Heart right ventricle (tissue), 16 donors: ENCODE data around the gene BCO2. TPM values are rescaled to one million over a fixed set of nuclear protein-coding genes. Genes with fewer than 3 reads are reported as not detected.
A peak's percentile ranks its signal among the peaks of the same experiment; 100 is the strongest.

Experiments
- ATAC-seq, 8 donors: fragments of 200-7000 bp; cut with Tn5 transposase; one replicate each; pipeline ENCODE4 v1.9.1; 2020; ENCODE audit warnings: mild to moderate bottlenecking in 8 of 8, moderate library complexity in 8 of 8, moderate number of reproducible peaks in 1 of 8
- DNase-seq, 2 donors: peaks; one replicate each; pipeline ENCODE4 v3.0.0-alpha.2; 2020
- H3K27ac ChIP-seq, 10 donors: fragments of 200-600 bp; sonication (generic) in 2 of 10; one replicate each; pipeline versions ENCODE4 v1.5.0 to v1.8.0; 2020 to 2022; ENCODE audit warnings: mild to moderate bottlenecking in 3 of 10
- H3K27me3 ChIP-seq, 7 donors: fragments of 200-600 bp; one replicate each; pipeline ENCODE4 v1.8.0; 2021 to 2022; ENCODE audit warnings: mild to moderate bottlenecking in 2 of 7
- H3K36me3 ChIP-seq, 9 donors: fragments of 200-600 bp; sonication (generic) in 1 of 9; one replicate each; pipeline versions ENCODE4 v1.5.0 to v1.8.0; 2020 to 2022; ENCODE audit warnings: mild to moderate bottlenecking in 2 of 9
- H3K4me1 ChIP-seq, 9 donors: fragments of 200-600 bp; sonication (generic) in 1 of 9; one replicate each; pipeline versions ENCODE4 v1.5.0 to v1.8.0; 2020 to 2022; ENCODE audit warnings: mild to moderate bottlenecking in 4 of 9
- H3K4me3 ChIP-seq, 10 donors: fragments of 200-600 bp; sonication (generic) in 2 of 10; one replicate each; pipeline versions ENCODE4 v1.5.0 to v1.8.0; 2020 to 2022; ENCODE audit warnings: mild to moderate bottlenecking in 7 of 10, moderate library complexity in 2 of 10
- H3K9me3 ChIP-seq, 11 donors: fragments of 200-600 bp in 10 of 11; sonication (generic) in 2 of 11; one replicate each; pipeline versions ENCODE4 v1.5.0 to v1.8.0; 2013 to 2022; ENCODE audit warnings: mild to moderate bottlenecking in 2 of 11, control low read depth in 1 of 11, moderate library complexity in 1 of 11
- WGBS, 2 donors: extraction: QIAGEN DNeasy Blood & Tissue Kit; methylation state at CpG; one replicate each; pipeline ENCODE4 v1.1.7; 2013; ENCODE audit warnings: inconsistent platforms in 1 of 2; 5-methylcytosine and 5-hydroxymethylcytosine counted together
- intact Hi-C, 10 donors: fragments of 100-400 bp; cut with DNase I; formaldehyde crosslinking; loops; one replicate each; pipeline versions ENCODE4 v1.11.1 to v1.14.2; 2022
- polyA plus RNA-seq, 2 donors: library from polyadenylated mRNA; stranded (reverse); fragments of 200-250 nt; gene quantifications; one replicate each; pipeline ENCODE4 v1.2.3, GENCODE V29; 2013
- total RNA-seq, 10 donors: library from RNA; stranded (reverse); fragmentation: NEBNext Ultra II Directional in 3 of 10; extraction: Animal tissue kit (Norgen Biotek cat#: 25700) in 3 of 10; gene quantifications; one replicate each; pipeline versions ENCODE4 v1.2.1 to v1.2.4, GENCODE V29; 2021 to 2023
- TF ChIP-seq, protein P1 (sequence below), 9 donors: fragments of 200-600 bp; sonication (generic) in 2 of 9; IDR thresholded peaks; one replicate each; pipeline versions ENCODE4 v1.5.0 to v1.8.0; 2021 to 2022; ENCODE audit warnings: antibody characterized with exemption in 9 of 9, mild to moderate bottlenecking in 5 of 9, moderate library complexity in 1 of 9
- donor health status: Arrhythmogenic right ventricular cardiomyopathy.
- donor health status: ischemic (EF 13 %, LVEDD 7.1; RV severe dilation, severe dysfunction).
- donor health status: healthy with polysubstance abuse.
- donor health status: DM: no; HTN: yes; CAD: no.
- donor health status: DM: no; HTN: no; CAD: no.
- donor health status: ischemic (EF 25% LVEDD 6.9; RV normal size, moderate dysfunction).
- donor health status: ischemic (EF 25% LVEDD 5.7; RV mildly dilated, moderate dysfunction).
- donor health status: healthy.
- donor health status: DM: yes; HTN: yes; CAD: no.
- donor health status: Ischemic cardiomyopathy.
- donor health status: ischemic (EF 35%, LVEDD 5.7; RV mildly dilated, moderate dysfunction).
- donor health status: nonischemic (EF 11% LVEDD 7.7; RV severe dilation, severe dysfunction).
- donor health status: DM: yes; HTN: yes; CAD: no.
- donor health status: PGD.
- donor health status: ischemic (EF 29% LVEDD 5.4; RV normal size, mild dysfunction).
- donor health status: nonischemic (EF 23%, LVEDD 6.1; RV moderate dilation, normal function).

The BCO2 gene
- total and polyA plus RNA-seq, 12 donors, result 39.3 to 137 (median 86.5) TPM

DNA sequence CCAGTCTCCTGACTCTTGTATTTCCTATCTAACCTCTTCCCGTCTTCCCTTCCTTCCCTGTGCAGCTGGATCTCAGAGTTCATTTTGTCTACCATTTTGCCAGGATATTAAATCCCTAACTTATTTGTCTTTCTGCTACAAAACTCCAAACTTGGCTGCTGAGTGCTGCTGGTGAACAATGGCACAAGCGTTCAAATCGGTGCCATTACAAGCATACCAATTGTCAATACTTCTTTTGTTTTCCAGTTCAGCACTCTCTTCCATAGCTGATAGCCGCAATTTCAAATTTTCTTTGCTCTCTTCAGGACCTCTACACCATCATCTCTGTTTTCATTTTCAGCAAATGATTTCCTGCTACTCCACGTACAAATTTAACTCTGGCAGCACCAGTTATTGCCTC, 24.8 kb upstream of the BCO2 start:
- Histone ChIP-seq H3K36me3 (peaks cover 0 to 11% (median 0%) of the 10 kb centered on the region in 9 donors), H3K4me3 (no peak overlapping the region), H3K27ac (no peak overlapping the region), H3K27me3 (no peaks in the 10 kb centered on the region), H3K9me3 (no peaks in the 10 kb centered on the region), H3K4me1 (no peaks in the 10 kb centered on the region)
- 75 to 84% methylated on average over 5 of the region's 5 CpGs for WGBS, 2 donors
- intact Hi-C loops, result no loop called here
- no peak for ATAC-seq
- DNase-seq, result no peak
- TF ChIP-seq, protein P1, sequence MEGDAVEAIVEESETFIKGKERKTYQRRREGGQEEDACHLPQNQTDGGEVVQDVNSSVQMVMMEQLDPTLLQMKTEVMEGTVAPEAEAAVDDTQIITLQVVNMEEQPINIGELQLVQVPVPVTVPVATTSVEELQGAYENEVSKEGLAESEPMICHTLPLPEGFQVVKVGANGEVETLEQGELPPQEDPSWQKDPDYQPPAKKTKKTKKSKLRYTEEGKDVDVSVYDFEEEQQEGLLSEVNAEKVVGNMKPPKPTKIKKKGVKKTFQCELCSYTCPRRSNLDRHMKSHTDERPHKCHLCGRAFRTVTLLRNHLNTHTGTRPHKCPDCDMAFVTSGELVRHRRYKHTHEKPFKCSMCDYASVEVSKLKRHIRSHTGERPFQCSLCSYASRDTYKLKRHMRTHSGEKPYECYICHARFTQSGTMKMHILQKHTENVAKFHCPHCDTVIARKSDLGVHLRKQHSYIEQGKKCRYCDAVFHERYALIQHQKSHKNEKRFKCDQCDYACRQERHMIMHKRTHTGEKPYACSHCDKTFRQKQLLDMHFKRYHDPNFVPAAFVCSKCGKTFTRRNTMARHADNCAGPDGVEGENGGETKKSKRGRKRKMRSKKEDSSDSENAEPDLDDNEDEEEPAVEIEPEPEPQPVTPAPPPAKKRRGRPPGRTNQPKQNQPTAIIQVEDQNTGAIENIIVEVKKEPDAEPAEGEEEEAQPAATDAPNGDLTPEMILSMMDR (IDR thresholded peaks at IDR 0.05), result no peak

DNA sequence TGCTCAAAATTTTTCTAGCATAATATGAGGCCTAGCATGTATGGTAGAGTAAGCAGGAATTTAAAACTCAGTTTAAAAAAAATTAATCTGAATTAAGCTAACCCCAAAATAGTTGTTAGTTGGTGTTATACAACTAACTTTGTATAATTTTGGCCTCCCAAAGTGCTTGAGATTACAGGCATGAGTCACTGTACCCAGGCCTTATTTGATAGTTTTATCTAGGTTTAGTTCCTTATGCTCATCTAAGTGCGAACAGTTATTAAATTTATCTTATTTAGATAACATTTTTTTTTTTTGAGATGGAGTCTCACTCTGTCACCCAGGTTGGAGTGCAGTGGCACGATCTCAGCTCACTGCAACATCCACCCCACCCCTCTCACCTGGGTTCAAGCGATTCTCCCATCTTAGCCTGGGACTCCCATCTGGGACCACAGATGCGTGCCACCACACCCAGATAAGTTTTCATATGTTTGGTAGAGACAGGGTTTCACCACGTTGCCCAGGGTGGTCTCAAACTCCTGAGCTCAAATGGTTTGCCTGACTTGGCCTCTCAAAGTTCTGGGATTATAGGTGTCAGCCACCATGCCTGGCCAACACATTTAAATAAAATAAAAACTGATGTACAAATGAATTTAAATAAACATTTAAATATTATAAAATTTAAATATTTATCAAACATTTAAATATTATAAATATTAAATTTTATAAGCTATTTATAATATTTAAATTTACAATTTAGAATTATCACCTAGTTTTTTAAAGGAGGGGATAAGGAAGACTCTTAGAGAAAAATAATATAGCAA, 19.0 kb upstream of the BCO2 start:
- TF ChIP-seq, protein P1 (IDR thresholded peaks at IDR 0.05), result no peak
- H3K27me3 ChIP-seq, result no peaks in the 10 kb centered on the region
- H3K4me3 ChIP-seq, result no peak overlapping the region
- WGBS, 2 donors, result 76 to 78% methylated on average over 5 of the region's 5 CpGs
- DNase-seq (no peak), ATAC-seq (peak in 1 of 8 donors; percentile 53)
- H3K4me1 ChIP-seq, result peaks cover 0 to 38% (median 0%) of the 10 kb centered on the region in 9 donors
- H3K9me3 ChIP-seq, result no peaks in the 10 kb centered on the region
- no peak overlapping the region for H3K27ac ChIP-seq
- no peaks in the 10 kb centered on the region for H3K36me3 ChIP-seq
- intact Hi-C loops, result loop anchor here in 1 of 10 donors (5.0 kb wide), 1 partner anchor 39 kb away; no protein-coding TSS in a partner anchor

DNA sequence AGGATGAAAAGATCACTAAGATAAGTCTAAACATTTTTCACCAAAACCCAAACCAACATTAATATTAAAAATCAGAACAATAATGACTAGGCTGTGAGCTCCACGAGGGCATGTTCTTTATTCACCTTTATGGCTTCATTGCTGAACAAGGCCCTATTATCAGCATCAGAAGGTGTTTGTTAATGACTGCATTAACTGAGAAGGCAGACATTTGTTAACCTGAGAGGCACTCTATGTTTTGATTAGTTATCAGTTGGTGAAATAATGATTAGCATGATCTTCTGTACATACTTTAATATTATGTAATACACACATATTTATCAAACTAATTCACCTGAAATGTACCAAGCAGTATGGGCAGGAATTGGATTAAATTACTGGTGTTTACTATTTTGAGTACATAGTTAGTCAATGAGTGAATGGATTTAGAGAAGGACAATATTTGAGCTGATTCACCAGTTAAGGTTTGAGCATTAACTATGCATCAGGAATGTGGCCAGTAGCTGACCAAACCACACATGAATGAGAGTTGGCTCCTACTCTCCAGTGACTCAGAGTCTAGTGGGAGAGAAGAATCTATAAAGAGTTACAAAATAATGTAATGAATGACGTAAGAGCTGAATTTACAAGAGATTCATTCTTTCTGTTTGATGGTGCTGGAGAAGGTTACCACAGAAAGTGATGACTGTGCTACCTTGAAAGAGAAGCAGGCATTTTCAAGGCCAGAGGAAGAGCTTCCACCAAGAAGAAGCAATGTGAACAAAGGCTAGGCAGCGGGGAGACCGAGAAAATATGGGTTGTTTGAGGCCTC, 18.2 kb upstream of the BCO2 start:
- no peak overlapping the region for H3K4me3 ChIP-seq
- 77 to 84% methylated on average over 4 of the region's 4 CpGs for WGBS, 2 donors
- ATAC-seq (peak in 4 of 8 donors; percentile 39 to 92 (median 48)), DNase-seq (no peak)
- peaks cover 0 to 38% (median 0%) of the 10 kb centered on the region in 9 donors for H3K4me1 ChIP-seq
- TF ChIP-seq, protein P1 (IDR thresholded peaks at IDR 0.05), result no peak
- H3K9me3 ChIP-seq, result no peaks in the 10 kb centered on the region
- H3K27ac ChIP-seq, result peak overlapping the region in 1 of 10 donors; percentile 17
- H3K36me3 ChIP-seq, result no peaks in the 10 kb centered on the region
- H3K27me3 ChIP-seq, result no peaks in the 10 kb centered on the region
- intact Hi-C loops, result loop anchor here in 1 of 10 donors (5.0 kb wide), 1 partner anchor 40 kb away; no protein-coding TSS in a partner anchor
